ENCODE results near the gene ELMO1. TPM values are rescaled to one million over a fixed set of nuclear protein-coding genes. Genes with fewer than 3 reads are reported as not detected.

Gene ELMO1
- total and polyA plus RNA-seq, 2 experiments from 2014 or later: 6.5 to 24.9 TPM

DNA sequence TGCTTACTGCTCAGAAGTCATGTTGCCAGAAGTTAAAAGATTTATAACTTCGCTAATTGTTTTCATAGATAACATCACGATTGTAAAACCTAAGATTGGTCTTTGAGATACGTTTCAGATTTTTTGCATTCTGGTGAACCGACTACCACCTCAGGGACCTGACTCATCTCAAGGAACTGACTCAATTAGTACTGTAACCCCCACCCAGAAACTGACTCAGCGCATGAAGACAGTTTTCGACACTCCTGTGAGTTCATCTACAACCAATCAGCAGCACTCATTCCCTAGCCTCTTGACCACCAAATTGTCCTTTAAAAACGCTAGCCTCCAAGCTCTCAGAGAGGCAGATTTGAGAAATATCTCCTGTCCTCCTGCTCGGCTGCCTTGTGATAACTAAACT lies 72.3 kb downstream of the ELMO1 start (continued):
- TF ChIP-seq, protein P1, sequence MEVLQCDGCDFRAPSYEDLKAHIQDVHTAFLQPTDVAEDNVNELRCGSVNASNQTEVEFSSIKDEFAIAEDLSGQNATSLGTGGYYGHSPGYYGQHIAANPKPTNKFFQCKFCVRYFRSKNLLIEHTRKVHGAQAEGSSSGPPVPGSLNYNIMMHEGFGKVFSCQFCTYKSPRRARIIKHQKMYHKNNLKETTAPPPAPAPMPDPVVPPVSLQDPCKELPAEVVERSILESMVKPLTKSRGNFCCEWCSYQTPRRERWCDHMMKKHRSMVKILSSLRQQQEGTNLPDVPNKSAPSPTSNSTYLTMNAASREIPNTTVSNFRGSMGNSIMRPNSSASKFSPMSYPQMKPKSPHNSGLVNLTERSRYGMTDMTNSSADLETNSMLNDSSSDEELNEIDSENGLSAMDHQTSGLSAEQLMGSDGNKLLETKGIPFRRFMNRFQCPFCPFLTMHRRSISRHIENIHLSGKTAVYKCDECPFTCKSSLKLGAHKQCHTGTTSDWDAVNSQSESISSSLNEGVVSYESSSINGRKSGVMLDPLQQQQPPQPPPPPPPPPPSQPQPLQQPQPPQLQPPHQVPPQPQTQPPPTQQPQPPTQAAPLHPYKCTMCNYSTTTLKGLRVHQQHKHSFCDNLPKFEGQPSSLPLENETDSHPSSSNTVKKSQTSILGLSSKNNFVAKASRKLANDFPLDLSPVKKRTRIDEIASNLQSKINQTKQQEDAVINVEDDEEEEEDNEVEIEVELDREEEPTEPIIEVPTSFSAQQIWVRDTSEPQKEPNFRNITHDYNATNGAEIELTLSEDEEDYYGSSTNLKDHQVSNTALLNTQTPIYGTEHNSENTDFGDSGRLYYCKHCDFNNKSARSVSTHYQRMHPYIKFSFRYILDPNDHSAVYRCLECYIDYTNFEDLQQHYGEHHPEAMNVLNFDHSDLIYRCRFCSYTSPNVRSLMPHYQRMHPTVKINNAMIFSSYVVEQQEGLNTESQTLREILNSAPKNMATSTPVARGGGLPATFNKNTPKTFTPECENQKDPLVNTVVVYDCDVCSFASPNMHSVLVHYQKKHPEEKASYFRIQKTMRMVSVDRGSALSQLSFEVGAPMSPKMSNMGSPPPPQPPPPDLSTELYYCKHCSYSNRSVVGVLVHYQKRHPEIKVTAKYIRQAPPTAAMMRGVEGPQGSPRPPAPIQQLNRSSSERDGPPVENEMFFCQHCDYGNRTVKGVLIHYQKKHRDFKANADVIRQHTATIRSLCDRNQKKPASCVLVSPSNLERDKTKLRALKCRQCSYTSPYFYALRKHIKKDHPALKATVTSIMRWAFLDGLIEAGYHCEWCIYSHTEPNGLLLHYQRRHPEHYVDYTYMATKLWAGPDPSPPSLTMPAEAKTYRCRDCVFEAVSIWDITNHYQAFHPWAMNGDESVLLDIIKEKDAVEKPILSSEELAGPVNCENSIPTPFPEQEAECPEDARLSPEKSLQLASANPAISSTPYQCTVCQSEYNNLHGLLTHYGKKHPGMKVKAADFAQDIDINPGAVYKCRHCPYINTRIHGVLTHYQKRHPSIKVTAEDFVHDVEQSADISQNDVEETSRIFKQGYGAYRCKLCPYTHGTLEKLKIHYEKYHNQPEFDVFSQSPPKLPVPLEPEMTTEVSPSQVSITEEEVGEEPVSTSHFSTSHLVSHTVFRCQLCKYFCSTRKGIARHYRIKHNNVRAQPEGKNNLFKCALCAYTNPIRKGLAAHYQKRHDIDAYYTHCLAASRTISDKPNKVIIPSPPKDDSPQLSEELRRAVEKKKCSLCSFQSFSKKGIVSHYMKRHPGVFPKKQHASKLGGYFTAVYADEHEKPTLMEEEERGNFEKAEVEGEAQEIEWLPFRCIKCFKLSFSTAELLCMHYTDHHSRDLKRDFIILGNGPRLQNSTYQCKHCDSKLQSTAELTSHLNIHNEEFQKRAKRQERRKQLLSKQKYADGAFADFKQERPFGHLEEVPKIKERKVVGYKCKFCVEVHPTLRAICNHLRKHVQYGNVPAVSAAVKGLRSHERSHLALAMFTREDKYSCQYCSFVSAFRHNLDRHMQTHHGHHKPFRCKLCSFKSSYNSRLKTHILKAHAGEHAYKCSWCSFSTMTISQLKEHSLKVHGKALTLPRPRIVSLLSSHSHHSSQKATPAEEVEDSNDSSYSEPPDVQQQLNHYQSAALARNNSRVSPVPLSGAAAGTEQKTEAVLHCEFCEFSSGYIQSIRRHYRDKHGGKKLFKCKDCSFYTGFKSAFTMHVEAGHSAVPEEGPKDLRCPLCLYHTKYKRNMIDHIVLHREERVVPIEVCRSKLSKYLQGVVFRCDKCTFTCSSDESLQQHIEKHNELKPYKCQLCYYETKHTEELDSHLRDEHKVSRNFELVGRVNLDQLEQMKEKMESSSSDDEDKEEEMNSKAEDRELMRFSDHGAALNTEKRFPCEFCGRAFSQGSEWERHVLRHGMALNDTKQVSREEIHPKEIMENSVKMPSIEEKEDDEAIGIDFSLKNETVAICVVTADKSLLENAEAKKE (CRISPR knock-in tag; IDR thresholded peaks at IDR 0.05): no peak
- TF ChIP-seq ZNF331 (CRISPR knock-in tag; IDR thresholded peaks at IDR 0.05; ENCODE audit: low read depth): no peak
- TF ChIP-seq JUNB (IDR thresholded peaks at IDR 0.05; ENCODE audit: unreplicated experiment): no peak
- TF ChIP-seq, protein P2, sequence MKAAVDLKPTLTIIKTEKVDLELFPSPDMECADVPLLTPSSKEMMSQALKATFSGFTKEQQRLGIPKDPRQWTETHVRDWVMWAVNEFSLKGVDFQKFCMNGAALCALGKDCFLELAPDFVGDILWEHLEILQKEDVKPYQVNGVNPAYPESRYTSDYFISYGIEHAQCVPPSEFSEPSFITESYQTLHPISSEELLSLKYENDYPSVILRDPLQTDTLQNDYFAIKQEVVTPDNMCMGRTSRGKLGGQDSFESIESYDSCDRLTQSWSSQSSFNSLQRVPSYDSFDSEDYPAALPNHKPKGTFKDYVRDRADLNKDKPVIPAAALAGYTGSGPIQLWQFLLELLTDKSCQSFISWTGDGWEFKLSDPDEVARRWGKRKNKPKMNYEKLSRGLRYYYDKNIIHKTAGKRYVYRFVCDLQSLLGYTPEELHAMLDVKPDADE (IDR thresholded peaks at IDR 0.05): no peak
- TF ChIP-seq ZNF114 (CRISPR knock-in tag; IDR thresholded peaks at IDR 0.05): no peak
- TF ChIP-seq CREB1 (CRISPR knock-in tag; IDR thresholded peaks at IDR 0.05; ENCODE audit: low read depth): no peak

DNA sequence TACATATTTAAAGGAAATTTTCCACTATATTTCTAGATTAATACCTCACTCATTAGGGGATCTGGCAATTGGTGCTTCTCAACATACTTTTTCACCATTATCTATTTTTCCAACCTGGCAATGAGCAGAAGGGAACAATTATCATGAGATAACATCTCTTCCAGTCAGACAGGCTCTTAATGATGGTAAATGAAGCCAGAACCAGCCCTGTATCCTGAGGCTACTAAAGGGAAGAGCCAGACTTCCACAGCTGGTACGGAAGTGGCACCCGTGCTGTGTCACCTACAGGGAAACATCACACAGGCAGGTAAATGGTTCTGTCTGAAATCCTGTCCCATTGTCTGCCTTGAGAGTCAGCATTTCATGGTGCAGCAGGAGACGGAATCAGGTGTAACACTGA lies 75.9 kb downstream of the ELMO1 start:
- ATAC-seq: no peak
- Mint-ChIP-seq H3K27me3 (ENCODE audit: insufficient read depth, low read depth, poor library complexity) (peaks cover 3% of the 10 kb centered on the region), H3K36me3 (ENCODE audit: low read depth) (peaks cover 25% of the 10 kb centered on the region)
- TF ChIP-seq, protein P3, sequence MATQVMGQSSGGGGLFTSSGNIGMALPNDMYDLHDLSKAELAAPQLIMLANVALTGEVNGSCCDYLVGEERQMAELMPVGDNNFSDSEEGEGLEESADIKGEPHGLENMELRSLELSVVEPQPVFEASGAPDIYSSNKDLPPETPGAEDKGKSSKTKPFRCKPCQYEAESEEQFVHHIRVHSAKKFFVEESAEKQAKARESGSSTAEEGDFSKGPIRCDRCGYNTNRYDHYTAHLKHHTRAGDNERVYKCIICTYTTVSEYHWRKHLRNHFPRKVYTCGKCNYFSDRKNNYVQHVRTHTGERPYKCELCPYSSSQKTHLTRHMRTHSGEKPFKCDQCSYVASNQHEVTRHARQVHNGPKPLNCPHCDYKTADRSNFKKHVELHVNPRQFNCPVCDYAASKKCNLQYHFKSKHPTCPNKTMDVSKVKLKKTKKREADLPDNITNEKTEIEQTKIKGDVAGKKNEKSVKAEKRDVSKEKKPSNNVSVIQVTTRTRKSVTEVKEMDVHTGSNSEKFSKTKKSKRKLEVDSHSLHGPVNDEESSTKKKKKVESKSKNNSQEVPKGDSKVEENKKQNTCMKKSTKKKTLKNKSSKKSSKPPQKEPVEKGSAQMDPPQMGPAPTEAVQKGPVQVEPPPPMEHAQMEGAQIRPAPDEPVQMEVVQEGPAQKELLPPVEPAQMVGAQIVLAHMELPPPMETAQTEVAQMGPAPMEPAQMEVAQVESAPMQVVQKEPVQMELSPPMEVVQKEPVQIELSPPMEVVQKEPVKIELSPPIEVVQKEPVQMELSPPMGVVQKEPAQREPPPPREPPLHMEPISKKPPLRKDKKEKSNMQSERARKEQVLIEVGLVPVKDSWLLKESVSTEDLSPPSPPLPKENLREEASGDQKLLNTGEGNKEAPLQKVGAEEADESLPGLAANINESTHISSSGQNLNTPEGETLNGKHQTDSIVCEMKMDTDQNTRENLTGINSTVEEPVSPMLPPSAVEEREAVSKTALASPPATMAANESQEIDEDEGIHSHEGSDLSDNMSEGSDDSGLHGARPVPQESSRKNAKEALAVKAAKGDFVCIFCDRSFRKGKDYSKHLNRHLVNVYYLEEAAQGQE (IDR thresholded peaks at IDR 0.05; ENCODE audit: unreplicated experiment): no peak
- TF ChIP-seq ZNF114 (CRISPR knock-in tag; IDR thresholded peaks at IDR 0.05) (no peak), POLR2AphosphoS5 (IDR thresholded peaks at IDR 0.05; ENCODE audit: low read depth) (no peak), NANOG (IDR thresholded peaks at IDR 0.05; ENCODE audit: borderline replicate concordance) (no peak)

More for the DNA sequence above, 75.9 kb downstream of the ELMO1 start:
- DNase-seq (ENCODE audit: low spot score): no peak
- Histone ChIP-seq H3K27me3 (ENCODE audit: insufficient read depth) (no peaks in the 10 kb centered on the region), H3F3A (replicated peaks; ENCODE audit: low read depth) (no peaks in the 10 kb centered on the region), H3K4me3 (no peak overlapping the region), H3K36me3 (ENCODE audit: insufficient read depth) (peaks cover 7% of the 10 kb centered on the region; the same call in 1 of the 2 replicates), H3K4me2 (no peak overlapping the region), H3K4me1 (ENCODE audit: insufficient read depth) (peaks cover 8% of the 10 kb centered on the region), H3K79me2 (replicated peaks; ENCODE audit: insufficient read depth) (no peaks in the 10 kb centered on the region), H4K20me1 (replicated peaks; ENCODE audit: insufficient read depth) (no peaks in the 10 kb centered on the region), H3K9me2 (ENCODE audit: insufficient read depth) (no peaks in the 10 kb centered on the region), H3K27ac (ENCODE audit: low read depth) (no peak overlapping the region), H2AFZ (no peak overlapping the region)
- Mint-ChIP-seq H3K4me3 (no peak overlapping the region), H3K27ac (no peak overlapping the region; the same call in 1 of the 2 replicates), H3K4me1 (peaks cover 15% of the 10 kb centered on the region), H3K9me3 (peaks cover 24% of the 10 kb centered on the region)

Measured in GM23338 (cell line).